Omental fat pad (tissue), 4 donors: Measurements from ENCODE around the gene AWAT1. TPM values are rescaled to one million over a fixed set of nuclear protein-coding genes. Genes with fewer than 3 reads are reported as not detected.
"Not testable (repeated sequence)": the region's sequence is repeated elsewhere in the genome, so short reads cannot be mapped to it uniquely, and the experiment has no call there.

Experiments used
- ATAC-seq: fragments of 150-250 bp; one replicate; pipeline ENCODE4 v1.9.1; 2016; ENCODE audit warnings: mild to moderate bottlenecking, moderate library complexity; ENCODE audit not compliant: low FRiP score
- DNase-seq: peaks from one replicate; pipeline ENCODE4 v3.0.0-alpha.2; 2019; ENCODE audit warnings: low spot score
- CTCF ChIP-seq, 3 donors: fragments of 450-650 bp; IDR thresholded peaks; one replicate each; pipeline ENCODE4 v1.5.1; 2016 to 2017; ENCODE audit warnings: antibody characterized with exemption in 3 of 3, mild to moderate bottlenecking in 3 of 3, moderate library complexity in 2 of 3
- total RNA-seq, 4 donors: library from RNA; depleted of rRNA; stranded (reverse); fragments of >200 nt; gene quantifications; one replicate each; pipeline ENCODE4 v1.1.0, GENCODE V29; 2016

Gene AWAT1
- total RNA-seq, 4 donors from 2014 or later, result not detected

- no peak for DNase-seq
- ATAC-seq, result no peak
- no peak for TF ChIP-seq CTCF (IDR thresholded peaks at IDR 0.05)
These were observed 28.6 kb downstream of the AWAT1 start for GRCh38 chrX:70262952-70263567.

- no peak for TF ChIP-seq CTCF (IDR thresholded peaks at IDR 0.05)
- no peak for DNase-seq
- no peak for ATAC-seq
These were observed 30.3 kb downstream of the AWAT1 start for GRCh38 chrX:70264784-70265183.

GRCh38 chrX:70268034-70268433 lies 33.6 kb downstream of the AWAT1 start, which contains the start of gene ARR3:
TSS of gene ARR3 (plus strand) at chrX:70268334. CDS start at chrX:70269386, 1,052 bp downstream.
- no peak for ATAC-seq
- DNase-seq, result no peak
- TF ChIP-seq CTCF (IDR thresholded peaks at IDR 0.05), result no peak

GRCh38 chrX:70274029-70274428 lies 39.6 kb downstream of the AWAT1 start:
- not testable (repeated sequence) for DNase-seq, ATAC-seq

GRCh38 chrX:70279081-70279480 lies 44.6 kb downstream of the AWAT1 start:
- TF ChIP-seq CTCF (IDR thresholded peaks at IDR 0.05), result no peak
- DNase-seq, result no peak
- no peak for ATAC-seq

GRCh38 chrX:70280573-70280972 lies 46.1 kb downstream of the AWAT1 start:
- ATAC-seq (no peak), DNase-seq (no peak)
- no peak for TF ChIP-seq CTCF (IDR thresholded peaks at IDR 0.05)

- TF ChIP-seq CTCF (IDR thresholded peaks at IDR 0.05), result no peak
- ATAC-seq (no peak), DNase-seq (no peak)
These were observed 47.5 kb downstream of the AWAT1 start, which contains the start of gene RAB41 for GRCh38 chrX:70281951-70282350. TSS of gene RAB41 (plus strand) at chrX:70282172. CDS start at chrX:70282218, 46 bp downstream.
